HFF-Myc (cell line): ENCODE data around the gene BPIFB3.

Experiments
- DNase-seq: peaks from one replicate; pipeline ENCODE4 v3.0.0-alpha.2; 2011; ENCODE audit warnings: low read depth; ENCODE audit errors: extremely low read depth
- H3K4me3 ChIP-seq: replicated peaks from 2 replicates; pipeline ENCODE4 v1.5.1; 2011; ENCODE audit warnings: low read depth, mild to moderate bottlenecking, control low read depth, low read length
- CTCF ChIP-seq: IDR thresholded peaks from 2 replicates; pipeline ENCODE4 v1.5.1; 2012; ENCODE audit warnings: mild to moderate bottlenecking, low read depth, low read length, control low read depth; ENCODE audit errors: missing control alignments

BPIFB3 gene

GRCh38 chr20:33022694-33023438 lies 30.8 kb upstream of the BPIFB3 start:
- no peak for DNase-seq
- no peak overlapping the region for H3K4me3 ChIP-seq
- no peak for TF ChIP-seq CTCF

GRCh38 chr20:33023439-33024242 lies 30.1 kb upstream of the BPIFB3 start:
- no peak for DNase-seq
- no peak for TF ChIP-seq CTCF
- H3K4me3 ChIP-seq, result no peak overlapping the region

GRCh38 chr20:33024243-33024560 lies 29.5 kb upstream of the BPIFB3 start:
- TF ChIP-seq CTCF, result no peak
- H3K4me3 ChIP-seq, result no peak overlapping the region
- DNase-seq, result no peak

- no peak for DNase-seq
- TF ChIP-seq CTCF, result no peak
- no peak overlapping the region for H3K4me3 ChIP-seq
Observed at GRCh38 chr20:33024609-33025317, 28.9 kb upstream of the BPIFB3 start.

GRCh38 chr20:33025318-33025876 lies 28.3 kb upstream of the BPIFB3 start:
- DNase-seq, result no peak
- H3K4me3 ChIP-seq, result no peak overlapping the region
- TF ChIP-seq CTCF, result no peak

- no peak for TF ChIP-seq CTCF
- no peak overlapping the region for H3K4me3 ChIP-seq
- DNase-seq, result no peak
Observed at GRCh38 chr20:33026072-33026778, 27.5 kb upstream of the BPIFB3 start.
